HCT116 (cell line): ENCODE data around the gene P4HA1. TPM values are rescaled to one million over a fixed set of nuclear protein-coding genes. Genes with fewer than 3 reads are reported as not detected.

ENCODE experiments used
- ATAC-seq: fragments of 200-7000 bp; cut with Tn5 transposase; 2 replicates; pipeline ENCODE4 v1.9.1; 2020; ENCODE audit warnings: mild to moderate bottlenecking, moderate library complexity
- BruUV-seq: library from RNA; stranded (reverse); fragments of 400-500 nt; replicated peaks from 2 replicates; lab custom pipeline; 2021; lab: Mats Ljungman, UMichigan
- CTCF ChIA-PET: fragments of 300-600 bp; sonication (Branson Sonifier 250); formaldehyde crosslinking; loops from one replicate; lab custom pipeline; 2021; ENCODE audit warnings: antibody characterized with exemption; lab: Charles Lee
- POLR2A ChIA-PET: fragments of 300-600, 350-600 bp; sonication (Branson Sonifier 250); formaldehyde crosslinking; loops from one replicate; lab custom pipeline; 2021; ENCODE audit warnings: antibody characterized with exemption; lab: Charles Lee
- RAD21 ChIA-PET, 2 experiments: fragments of 300-600 bp; sonication (Branson Sonifier 250); formaldehyde crosslinking; loops; one replicate each; lab custom pipeline; 2023; ENCODE audit warnings: low total read pairs in 2 of 2; ENCODE audit not compliant: uncharacterized antibody in 2 of 2, unreplicated experiment in 2 of 2, low non-redundant PET in 1 of 2; lab: Charles Lee
- DNase-seq: peaks from one replicate; pipeline ENCODE4 v3.0.0-alpha.2; 2010; ENCODE audit warnings: low read depth, low spot score
- H2AFZ ChIP-seq: fragments of 200-600 bp; shearing (Covaris generic), sonication (generic); 2 replicates; pipeline ENCODE4 v1.6.1; 2017; ENCODE audit warnings: low read depth, mixed run types, mixed read lengths, antibody characterized with exemption, low read length; ENCODE audit not compliant: poor library complexity, severe bottlenecking
- H3K27ac ChIP-seq: 2 replicates; pipeline ENCODE4 v1.5.1; 2012; ENCODE audit warnings: low read depth, low read length
- H3K27me3 ChIP-seq: fragments of 200-600 bp; sonication (generic); 2 replicates; pipeline ENCODE4 v1.6.1; 2016; ENCODE audit warnings: mixed run types, low read length, mixed read lengths; ENCODE audit not compliant: insufficient read depth
- H3K36me3 ChIP-seq, 2 experiments: fragments of 200-500 bp in 1 of 2; fragments of 200-600 bp in 1 of 2; sonication (Bioruptor generic) in 1 of 2; sonication (generic) in 1 of 2; 2 replicates each; pipeline versions ENCODE4 v1.5.1 to v1.6.1; 2014 to 2016; ENCODE audit warnings: low read length in 2 of 2, inconsistent platforms in 1 of 2, mixed read lengths in 1 of 2, mixed run types in 1 of 2; ENCODE audit not compliant: insufficient read depth in 2 of 2, control insufficient read depth in 1 of 2
- H3K4me1 ChIP-seq, 2 experiments: fragments of 200-600 bp in 1 of 2; sonication (generic) in 1 of 2; 2 replicates each; pipeline versions ENCODE4 v1.5.1 to v1.6.1; 2012 to 2017; ENCODE audit warnings: low read length in 2 of 2, inconsistent platforms in 1 of 2, mild to moderate bottlenecking in 1 of 2, mixed read lengths in 1 of 2, mixed run types in 1 of 2, moderate library complexity in 1 of 2; ENCODE audit not compliant: insufficient read depth in 2 of 2, control insufficient read depth in 1 of 2
- H3K4me2 ChIP-seq: fragments of 200-600 bp; sonication (generic); 2 replicates; pipeline ENCODE4 v1.6.1; 2017; ENCODE audit warnings: mixed run types, low read length, mixed read lengths
- H3K4me3 ChIP-seq, 2 experiments: fragments of 200-600 bp in 1 of 2; sonication (generic) in 1 of 2; replicated peaks in 1 of 2; 2 replicates each; pipeline ENCODE4 v1.5.1; 2011 to 2016; ENCODE audit warnings: low read length in 2 of 2, control low read depth in 1 of 2, low read depth in 1 of 2, mild to moderate bottlenecking in 1 of 2, mixed read lengths in 1 of 2, mixed run types in 1 of 2
- H3K79me2 ChIP-seq: fragments of 200-600 bp; sonication (generic); 2 replicates; pipeline ENCODE4 v1.6.1; 2017; ENCODE audit warnings: mild to moderate bottlenecking, mixed run types, low read length, moderate library complexity, mixed read lengths; ENCODE audit not compliant: insufficient read depth
- H3K9ac ChIP-seq: fragments of 200-600 bp; sonication (generic); 2 replicates; pipeline ENCODE4 v1.6.1; 2016; ENCODE audit warnings: low read length, mixed read lengths
- H3K9me2 ChIP-seq: fragments of 200-600 bp; sonication (generic), shearing (Covaris generic); 2 replicates; pipeline ENCODE4 v1.6.1; 2017; ENCODE audit warnings: mixed run types, mild to moderate bottlenecking, moderate library complexity; ENCODE audit not compliant: insufficient read depth
- H3K9me3 ChIP-seq, 2 experiments: fragments of 200-500 bp in 1 of 2; fragments of 200-600 bp in 1 of 2; sonication (Bioruptor generic) in 1 of 2; sonication (generic) in 1 of 2; 2 replicates each; pipeline ENCODE4 v1.6.1; 2014 to 2017; ENCODE audit warnings: low read length in 2 of 2, mixed read lengths in 2 of 2, inconsistent platforms in 1 of 2, low read depth in 1 of 2, mild to moderate bottlenecking in 1 of 2, mixed run types in 1 of 2, moderate library complexity in 1 of 2; ENCODE audit not compliant: control insufficient read depth in 1 of 2, insufficient read depth in 1 of 2
- H4K20me1 ChIP-seq: fragments of 200-600 bp; sonication (generic), shearing (Covaris generic); 2 replicates; pipeline ENCODE4 v1.6.1; 2017; ENCODE audit warnings: mixed run types, mild to moderate bottlenecking, moderate library complexity; ENCODE audit not compliant: insufficient read depth
- ATF3 ChIP-seq: IDR thresholded peaks from 2 replicates; pipeline ENCODE4 v1.6.1; 2012
- CBX3 ChIP-seq: IDR thresholded peaks from 2 replicates; pipeline ENCODE4 v1.6.1; 2012; ENCODE audit warnings: low read depth
- CTCF ChIP-seq, 3 experiments: fragments of 200-600 bp in 1 of 3; sonication (generic) in 1 of 3; IDR thresholded peaks in 2 of 3; conservative IDR thresholded peaks in 1 of 3; 2 replicates each; pipeline ENCODE4 v1.5.1; 2012 to 2017; ENCODE audit warnings: low read depth in 2 of 3, low read length in 2 of 3, antibody characterized with exemption in 1 of 3, borderline replicate concordance in 1 of 3, control low read depth in 1 of 3, mild to moderate bottlenecking in 1 of 3, mixed read lengths in 1 of 3, mixed run types in 1 of 3, moderate library complexity in 1 of 3; ENCODE audit not compliant: insufficient read depth in 1 of 3
- EGR1 ChIP-seq: IDR thresholded peaks from 2 replicates; pipeline ENCODE4 v1.6.1; 2012; ENCODE audit warnings: low read depth
- ELF1 ChIP-seq: IDR thresholded peaks from 2 replicates; pipeline ENCODE4 v1.6.1; 2012; ENCODE audit warnings: low read depth, borderline replicate concordance
- EZH2 ChIP-seq: fragments of 200-600 bp; sonication (generic); IDR thresholded peaks from 2 replicates; pipeline ENCODE4 v1.6.1; 2017; ENCODE audit warnings: antibody characterized with exemption, mixed run types
- JUND ChIP-seq: IDR thresholded peaks from 2 replicates; pipeline ENCODE4 v1.6.1; 2012
- MAX ChIP-seq: IDR thresholded peaks from 2 replicates; pipeline ENCODE4 v1.6.1; 2012
- POLR2A ChIP-seq: IDR thresholded peaks from 2 replicates; pipeline ENCODE4 v1.7.0; 2011; ENCODE audit warnings: borderline replicate concordance; ENCODE audit not compliant: insufficient read depth, insufficient read length; ENCODE audit errors: extremely low read depth
- POLR2AphosphoS5 ChIP-seq: IDR thresholded peaks from 2 replicates; pipeline ENCODE4 v1.6.1; 2011; ENCODE audit warnings: mild to moderate bottlenecking, low read depth, low read length, moderate library complexity
- SIN3A ChIP-seq: IDR thresholded peaks from 2 replicates; pipeline ENCODE4 v1.6.1; 2012; ENCODE audit warnings: low read depth
- SP1 ChIP-seq: IDR thresholded peaks from 2 replicates; pipeline ENCODE4 v1.6.1; 2012; ENCODE audit warnings: low read depth
- SRF ChIP-seq: IDR thresholded peaks from 2 replicates; pipeline ENCODE4 v1.6.1; 2012; ENCODE audit warnings: low read depth
- YY1 ChIP-seq: IDR thresholded peaks from 2 replicates; pipeline ENCODE4 v1.6.1; 2011; ENCODE audit warnings: low read length, low read depth, moderate library complexity, mild to moderate bottlenecking; ENCODE audit not compliant: insufficient replicate concordance; ENCODE audit errors: extremely low read depth
- ZBTB33 ChIP-seq: IDR thresholded peaks from 2 replicates; pipeline ENCODE4 v1.6.1; 2011; ENCODE audit warnings: mild to moderate bottlenecking, low read length, moderate library complexity; ENCODE audit not compliant: insufficient replicate concordance; ENCODE audit errors: extremely low read depth
- ZFX ChIP-seq: fragments of 450-650 bp; IDR thresholded peaks from 2 replicates; pipeline ENCODE4 v1.6.1; 2017
- ZNF274 ChIP-seq: fragments of 200-500 bp; sonication (Bioruptor generic); IDR thresholded peaks from 2 replicates; pipeline ENCODE4 v1.6.1; 2014; ENCODE audit warnings: mild to moderate bottlenecking, low read depth, low read length, inconsistent platforms
- intact Hi-C: fragments of 100-400 bp; cut with micrococcal nuclease; formaldehyde crosslinking; loops from 2 replicates; pipeline ENCODE4 v1.10.0; 2022
- total RNA-seq: library from RNA; stranded (reverse); gene quantifications from one replicate; pipeline ENCODE4 v1.2.1, GENCODE V29; 2021; ENCODE audit not compliant: unreplicated experiment

The P4HA1 gene
- total RNA-seq, 1 experiment from 2014 or later: 49.7 TPM

- ChIA-PET CTCF (no interaction called here), RAD21 (no interaction called here), POLR2A (no interaction called here)
- Histone ChIP-seq H3K4me2 (no peak overlapping the region), H3K4me3 (no peak overlapping the region), H3K4me1 (no peaks in the 10 kb centered on the region), H4K20me1 (no peaks in the 10 kb centered on the region; the same call in 1 of the 2 replicates), H2AFZ (no peak overlapping the region), H3K9ac (no peak overlapping the region), H3K27me3 (no peaks in the 10 kb centered on the region), H3K79me2 (peaks cover 31% of the 10 kb centered on the region), H3K27ac (no peak overlapping the region), H3K9me2 (no peaks in the 10 kb centered on the region), H3K9me3 (no peaks in the 10 kb centered on the region), H3K36me3 (peaks cover 6 to 41% of the 10 kb centered on the region in 2 experiments; a peak in 3 of 4 replicates)
- DNase-seq (no peak), ATAC-seq (no peak)
- BruUV-seq: no TSS peak
- TF ChIP-seq SP1 (no peak), CBX3 (no peak), ZFX (no peak), POLR2A (no peak), ZBTB33 (no peak), EZH2 (no peak), EGR1 (no peak), CTCF (IDR thresholded peaks at IDR 0.05 in 2 of 3, conservative IDR thresholded peaks at IDR 0.05 in 1 of 3; ENCODE audit: borderline replicate concordance in 1 of 3, insufficient read depth in 1 of 3, low read depth in 2 of 3, low read length in 2 of 3) (no peak), SIN3A (no peak), SRF (no peak), ATF3 (no peak), YY1 (no peak), ZNF274 (no peak), ELF1 (no peak), MAX (no peak), JUND (no peak), POLR2AphosphoS5 (no peak)
- intact Hi-C loops: no loop called here
Observed at GRCh38 chr10:73073627-73074026, 23.0 kb downstream of the P4HA1 start.
